ENCODE data around the gene ST8SIA5. TPM values are rescaled to one million over a fixed set of nuclear protein-coding genes. Genes with fewer than 3 reads are reported as not detected.

Gene ST8SIA5
- total RNA-seq, 1 donor from 2014 or later = 0.05 TPM

DNA sequence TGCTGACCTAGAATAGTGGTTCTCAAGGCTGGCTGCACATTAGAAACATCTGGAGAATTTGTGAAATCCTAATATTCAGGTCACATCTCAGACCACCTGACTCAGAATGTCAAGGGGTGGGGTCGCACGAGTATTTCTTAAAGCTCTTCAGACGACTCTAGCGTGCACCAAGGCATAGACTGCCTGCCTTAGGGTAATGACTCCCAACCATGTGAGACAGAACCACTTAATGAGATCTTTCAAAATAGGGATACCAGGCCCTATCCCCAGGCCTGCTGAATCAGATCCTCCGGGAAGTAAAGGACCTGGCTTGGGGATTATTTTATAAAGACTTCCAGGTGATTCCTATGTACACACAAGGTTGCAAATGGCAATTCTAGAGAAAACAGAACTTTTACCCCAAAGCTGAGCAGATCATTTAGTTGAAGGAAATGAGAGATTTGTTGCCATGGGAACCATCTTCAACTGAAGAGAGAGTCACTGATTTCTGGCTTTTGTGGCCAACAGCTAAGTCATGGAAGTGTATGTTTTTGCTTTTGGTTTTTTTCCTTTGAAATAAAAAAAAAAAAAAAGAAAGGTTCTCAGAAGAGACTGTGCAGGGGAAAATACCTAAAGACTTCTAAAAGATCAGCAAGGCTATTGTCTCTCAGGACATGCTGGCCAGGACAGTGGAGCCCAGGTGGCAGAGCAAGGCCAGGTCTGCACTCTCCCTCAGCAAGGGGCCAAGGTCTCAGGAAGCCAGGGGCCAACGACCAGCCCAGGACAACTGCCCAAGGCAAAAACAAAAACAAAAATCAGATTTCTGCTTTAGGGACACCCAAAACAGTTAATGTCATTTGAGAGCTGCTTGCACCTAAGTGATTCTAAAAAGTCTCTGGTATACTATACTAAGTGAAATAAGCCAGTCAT is 84.5 kb downstream of the ST8SIA5 start:
- no peaks in the 10 kb centered on the region for H3K9me3 Mint-ChIP-seq
- H3K36me3 Mint-ChIP-seq (ENCODE audit: low read depth) = no peaks in the 10 kb centered on the region
- H3K4me1 Mint-ChIP-seq (ENCODE audit: low read depth) = peaks cover 9% of the 10 kb centered on the region
- intact Hi-C loops (cut with micrococcal nuclease) = no loop called here
- no peak overlapping the region for H3K4me3 Mint-ChIP-seq (ENCODE audit: low read depth)
- DNase-seq (ENCODE audit: low spot score) = no peak
- no peak overlapping the region for H3K27ac Mint-ChIP-seq
- H3K27me3 Mint-ChIP-seq (ENCODE audit: low read depth) = peaks cover 6% of the 10 kb centered on the region

DNA sequence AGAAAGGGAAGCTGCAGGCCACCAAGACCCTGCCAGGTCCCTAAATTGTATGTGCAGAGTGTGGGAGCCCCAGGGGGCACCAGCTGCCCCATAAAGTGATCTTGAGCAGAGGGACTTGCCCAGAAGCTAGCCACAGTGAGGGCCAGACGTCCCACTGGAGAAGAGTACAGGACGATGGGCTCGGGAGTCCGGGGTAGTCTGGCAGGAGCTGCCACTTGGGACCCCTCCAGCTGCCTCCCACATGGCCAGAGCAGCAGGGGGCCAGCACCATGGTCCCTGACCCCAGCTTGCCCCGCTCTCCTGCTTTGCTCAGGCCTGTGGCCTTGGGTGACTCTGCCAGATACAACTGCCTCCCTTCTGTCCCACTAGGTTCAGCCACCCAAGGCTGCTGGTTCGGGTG is 88.2 kb downstream of the ST8SIA5 start:
- no peak for DNase-seq (ENCODE audit: low spot score)
- Mint-ChIP-seq H3K27me3 (ENCODE audit: low read depth) (peaks cover under 1% of the 10 kb centered on the region), H3K9me3 (no peaks in the 10 kb centered on the region), H3K4me3 (ENCODE audit: low read depth) (no peak overlapping the region), H3K4me1 (ENCODE audit: low read depth) (peaks cover 9% of the 10 kb centered on the region), H3K36me3 (ENCODE audit: low read depth) (no peaks in the 10 kb centered on the region), H3K27ac (no peak overlapping the region)
- intact Hi-C loops (cut with micrococcal nuclease) = no loop called here

DNA sequence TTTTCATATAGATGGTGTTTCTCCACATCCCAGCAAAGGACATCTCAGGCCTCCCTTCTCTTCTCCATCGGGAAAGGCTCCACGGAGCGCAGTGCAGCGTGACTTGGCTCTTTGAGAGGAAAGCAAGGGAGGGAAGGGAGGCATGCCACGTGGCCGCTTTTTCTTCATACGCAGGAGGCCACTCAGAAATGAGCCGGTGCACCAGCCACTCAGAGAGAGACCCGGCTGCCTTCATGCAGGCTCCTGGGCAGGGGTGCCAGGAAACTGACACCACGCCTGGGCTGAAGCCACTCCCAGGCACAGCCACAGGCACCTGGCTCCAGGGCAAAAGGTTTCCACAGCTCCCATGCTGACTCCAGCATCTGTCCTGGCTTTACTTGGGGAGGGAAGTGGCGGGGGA is 88.7 kb downstream of the ST8SIA5 start:
- Mint-ChIP-seq H3K9me3 (no peaks in the 10 kb centered on the region), H3K27ac (no peak overlapping the region), H3K27me3 (ENCODE audit: low read depth) (peaks cover 3% of the 10 kb centered on the region), H3K36me3 (ENCODE audit: low read depth) (no peaks in the 10 kb centered on the region), H3K4me1 (ENCODE audit: low read depth) (peaks cover 9% of the 10 kb centered on the region), H3K4me3 (ENCODE audit: low read depth) (no peak overlapping the region)
- intact Hi-C loops (cut with micrococcal nuclease) = no loop called here
- no peak for DNase-seq (ENCODE audit: low spot score)

DNA sequence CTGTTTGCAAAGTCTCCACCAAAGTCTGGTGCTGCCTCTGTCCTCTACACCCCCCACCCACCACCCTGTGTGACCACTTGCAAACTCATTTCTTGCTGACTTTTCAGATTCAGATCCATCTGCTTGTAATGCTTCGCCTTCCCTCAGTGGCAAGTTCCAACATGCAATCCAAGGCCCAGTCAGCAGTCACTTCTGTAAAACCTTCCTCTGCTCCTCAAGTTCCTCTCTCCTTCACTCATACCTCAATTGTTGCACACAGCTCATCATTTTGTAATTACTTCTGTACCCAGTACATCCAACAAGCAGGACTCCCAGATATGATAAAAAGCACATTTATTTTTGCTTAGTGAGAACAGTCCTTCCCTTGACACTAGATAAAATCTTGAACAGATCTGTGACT is 93.3 kb downstream of the ST8SIA5 start:
- H3K27ac Mint-ChIP-seq = no peak overlapping the region
- peaks cover 3% of the 10 kb centered on the region for H3K27me3 Mint-ChIP-seq (ENCODE audit: low read depth)
- intact Hi-C loops (cut with micrococcal nuclease) = no loop called here

DNA sequence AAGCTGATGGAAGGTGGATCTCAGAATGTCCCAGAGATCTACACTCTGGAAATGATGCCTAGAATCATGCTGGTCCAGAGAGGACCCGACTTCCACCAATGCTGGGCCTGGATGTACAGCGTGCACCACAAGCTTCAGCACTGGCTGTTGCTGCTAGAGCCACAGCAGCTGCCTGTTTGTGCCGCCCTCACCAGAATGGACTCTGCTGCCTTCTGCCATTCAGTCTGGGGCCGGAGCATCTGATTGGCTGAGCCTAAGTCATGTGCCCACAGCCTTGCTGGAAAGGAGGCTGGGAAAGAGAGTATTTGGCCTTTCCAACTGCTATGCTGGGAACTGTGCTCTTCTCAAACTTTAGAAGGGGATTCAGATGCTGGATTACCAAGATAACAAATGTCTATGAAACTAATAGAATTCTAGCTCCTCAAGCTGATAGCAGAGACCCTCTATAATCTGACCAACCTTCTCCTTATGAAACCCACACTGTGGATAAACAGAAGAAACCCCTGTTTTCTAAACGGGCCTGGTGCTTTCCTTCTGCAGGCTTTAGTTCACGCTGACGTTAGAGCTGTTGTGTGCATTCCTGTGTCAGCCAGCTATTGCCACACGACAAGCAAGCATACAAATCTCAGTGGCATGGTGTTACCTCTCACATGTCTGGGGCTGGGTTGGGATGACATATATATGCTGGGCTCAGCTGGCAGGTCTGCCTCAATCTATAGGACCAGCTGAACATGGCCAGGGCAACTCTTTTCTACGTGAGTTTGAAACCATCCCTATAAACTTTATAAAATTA is 95.7 kb downstream of the ST8SIA5 start:
- H3K9me3 Mint-ChIP-seq = no peaks in the 10 kb centered on the region
- no peaks in the 10 kb centered on the region for H3K36me3 Mint-ChIP-seq (ENCODE audit: low read depth)
- no peak overlapping the region for H3K27ac Mint-ChIP-seq
- no peak overlapping the region for H3K4me3 Mint-ChIP-seq (ENCODE audit: low read depth)
- DNase-seq (ENCODE audit: low spot score) = no peak
- intact Hi-C loops (cut with micrococcal nuclease) = no loop called here
- H3K4me1 Mint-ChIP-seq (ENCODE audit: low read depth) = no peaks in the 10 kb centered on the region
- H3K27me3 Mint-ChIP-seq (ENCODE audit: low read depth) = peaks cover 3% of the 10 kb centered on the region

More for the DNA sequence above, 93.3 kb downstream of the ST8SIA5 start:
- Mint-ChIP-seq H3K36me3 (ENCODE audit: low read depth) (no peaks in the 10 kb centered on the region), H3K4me1 (ENCODE audit: low read depth) (no peaks in the 10 kb centered on the region), H3K9me3 (no peaks in the 10 kb centered on the region), H3K4me3 (ENCODE audit: low read depth) (no peak overlapping the region)
- DNase-seq (ENCODE audit: low spot score) = no peak

DNA sequence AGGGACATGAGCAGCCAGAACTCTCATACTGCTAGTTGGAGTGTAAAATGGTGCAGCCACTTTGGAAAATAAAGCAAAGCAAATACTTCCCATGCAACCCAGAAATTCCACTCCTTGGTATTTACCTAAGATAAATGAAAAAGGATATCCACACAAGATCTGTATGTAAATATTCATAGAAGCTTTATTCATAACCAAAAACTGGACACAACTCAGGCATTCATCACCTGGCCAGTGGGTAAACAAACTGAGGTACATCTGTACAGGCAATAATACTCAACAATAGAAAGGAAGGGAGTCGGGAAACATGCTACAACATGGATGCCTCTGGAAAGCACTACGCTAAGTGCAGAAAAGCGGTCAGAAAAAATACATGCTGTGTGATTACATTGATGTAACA is 97.4 kb downstream of the ST8SIA5 start:
- no peaks in the 10 kb centered on the region for H3K9me3 Mint-ChIP-seq
- intact Hi-C loops (cut with micrococcal nuclease) = loop anchor here (2.0 kb wide), 1 partner anchor 379 kb away; no protein-coding TSS in a partner anchor

DNA sequence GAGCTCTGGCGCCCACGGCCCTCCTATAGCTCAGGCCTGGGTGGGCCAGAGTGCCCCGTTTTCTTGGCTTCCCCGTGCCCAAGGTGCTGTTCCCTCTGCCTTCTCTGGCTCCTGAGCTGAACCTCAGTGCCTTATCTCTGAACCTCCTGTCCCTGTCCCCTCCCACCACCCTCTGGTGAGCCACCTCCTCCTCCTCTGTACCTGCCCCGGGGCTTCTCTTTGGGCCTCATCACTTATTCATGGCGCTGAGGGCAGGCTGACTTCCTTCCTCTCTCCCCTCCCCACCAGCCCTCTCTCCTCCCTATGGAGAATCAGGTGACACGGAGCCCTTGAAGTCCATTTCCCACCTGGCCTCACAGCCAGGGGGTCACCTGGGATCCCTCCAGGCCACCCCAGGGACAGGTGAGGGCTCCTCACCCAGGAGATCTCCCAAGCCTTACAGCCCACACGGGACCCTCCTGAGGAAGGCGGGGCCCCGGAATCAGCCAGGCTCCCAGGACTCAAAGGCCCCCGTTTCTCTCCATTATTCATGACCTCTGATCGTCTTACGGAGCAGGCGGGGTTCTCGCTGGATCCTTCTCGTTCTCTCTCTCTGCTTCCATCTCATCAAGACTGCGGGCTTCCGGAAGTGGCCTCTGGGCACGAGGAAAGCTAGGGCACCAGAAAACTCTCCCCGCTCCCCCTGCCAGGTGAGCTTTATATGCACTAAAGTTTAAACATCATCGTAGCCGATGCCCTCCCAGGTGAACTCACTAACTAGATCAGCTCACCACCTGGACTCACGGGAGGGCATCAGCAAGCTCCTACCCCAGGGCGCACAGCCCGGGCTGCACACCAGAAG is 99.5 kb downstream of the ST8SIA5 start, which contains the start of gene LOXHD1:
Gene LOXHD1 (minus strand): TSS at position 106 of the 841 bp plus-strand sequence. CDS start 187 bp downstream, outside the sequence.
- DNase-seq (ENCODE audit: low spot score) = no peak
- Mint-ChIP-seq H3K9me3 (no peaks in the 10 kb centered on the region), H3K27ac (no peak within 1 kb of the TSS), H3K4me1 (ENCODE audit: low read depth) (no peaks in the 10 kb centered on the region), H3K4me3 (ENCODE audit: low read depth) (no peak within 1 kb of the TSS), H3K36me3 (ENCODE audit: low read depth) (no peaks in the 10 kb centered on the region), H3K27me3 (ENCODE audit: low read depth) (peaks cover 5% of the 10 kb centered on the region)
- intact Hi-C loops (cut with micrococcal nuclease) = no loop called here

More for the DNA sequence above, 97.4 kb downstream of the ST8SIA5 start:
- Mint-ChIP-seq H3K27ac (no peak overlapping the region), H3K4me1 (ENCODE audit: low read depth) (no peaks in the 10 kb centered on the region), H3K36me3 (ENCODE audit: low read depth) (no peaks in the 10 kb centered on the region), H3K27me3 (ENCODE audit: low read depth) (peaks cover 3% of the 10 kb centered on the region), H3K4me3 (ENCODE audit: low read depth) (no peak overlapping the region)
- no peak for DNase-seq (ENCODE audit: low spot score)

DNA sequence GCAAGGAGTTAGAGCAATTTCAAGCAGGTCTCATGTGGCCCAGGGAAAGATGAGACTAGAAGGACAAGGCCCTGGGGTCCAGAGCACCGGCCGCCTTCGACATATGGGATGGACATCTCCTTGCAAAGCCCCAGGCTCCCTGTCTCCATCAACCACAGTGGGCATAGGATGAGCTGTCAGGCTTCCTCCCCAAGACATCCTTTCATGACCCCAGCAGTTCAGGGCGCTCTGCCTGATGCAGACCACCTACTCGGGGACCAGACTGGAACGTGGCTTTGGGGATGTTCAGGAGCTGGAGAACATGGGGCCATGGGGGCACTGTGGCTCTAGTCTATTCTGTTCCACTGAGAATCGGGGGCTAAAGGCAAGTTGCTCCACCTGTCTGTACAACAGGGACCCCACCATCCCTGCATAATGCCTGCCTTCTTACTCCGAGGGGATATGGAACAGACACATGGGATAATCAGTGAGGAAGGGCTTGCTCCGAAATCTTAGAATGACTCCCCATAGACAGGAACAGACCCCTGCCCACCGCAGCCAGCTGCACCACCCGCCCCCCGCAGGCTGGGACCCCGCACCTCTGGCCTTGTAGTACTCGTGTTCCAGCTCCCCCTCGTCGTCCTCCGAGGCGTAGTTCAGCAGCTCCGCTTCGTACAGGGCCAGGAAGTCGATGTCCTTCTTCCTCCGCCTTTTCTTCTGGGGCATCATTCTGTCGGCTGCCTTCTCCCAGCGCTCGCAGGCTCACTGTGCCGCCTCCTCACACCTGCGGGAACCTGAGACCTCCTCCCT is 100.3 kb downstream of the ST8SIA5 start:
- Mint-ChIP-seq H3K4me3 (ENCODE audit: low read depth) (no peak overlapping the region), H3K9me3 (no peaks in the 10 kb centered on the region), H3K36me3 (ENCODE audit: low read depth) (no peaks in the 10 kb centered on the region), H3K27ac (no peak overlapping the region), H3K27me3 (ENCODE audit: low read depth) (peaks cover 7% of the 10 kb centered on the region), H3K4me1 (ENCODE audit: low read depth) (no peaks in the 10 kb centered on the region)
- intact Hi-C loops (cut with micrococcal nuclease) = no loop called here
- DNase-seq (ENCODE audit: low spot score) = no peak

DNA sequence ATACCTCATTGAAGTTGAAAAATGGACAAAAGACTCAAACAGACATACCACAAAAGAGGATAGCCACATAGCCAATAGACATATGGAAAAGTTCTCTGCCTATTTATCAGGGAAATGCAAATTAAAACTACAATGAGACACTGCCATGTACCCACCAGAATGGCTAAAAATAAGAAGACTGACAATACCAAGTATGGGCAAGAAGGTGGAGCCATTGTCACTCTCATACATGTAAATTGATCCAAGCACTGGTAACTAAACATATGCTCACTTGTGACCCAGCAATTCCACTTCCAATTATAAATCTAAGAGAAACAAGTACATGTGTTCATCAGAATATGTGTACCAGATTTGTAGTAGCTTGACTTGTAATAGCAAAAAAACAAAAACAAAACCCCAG is 104.5 kb downstream of the ST8SIA5 start:
- no peaks in the 10 kb centered on the region for H3K4me1 Mint-ChIP-seq (ENCODE audit: low read depth)
- H3K27ac Mint-ChIP-seq = no peak overlapping the region
- H3K9me3 Mint-ChIP-seq = no peaks in the 10 kb centered on the region
- H3K36me3 Mint-ChIP-seq (ENCODE audit: low read depth) = no peaks in the 10 kb centered on the region
- H3K4me3 Mint-ChIP-seq (ENCODE audit: low read depth) = no peak overlapping the region
- intact Hi-C loops (cut with micrococcal nuclease) = no loop called here
- peaks cover 8% of the 10 kb centered on the region for H3K27me3 Mint-ChIP-seq (ENCODE audit: low read depth)
- no peak for DNase-seq (ENCODE audit: low spot score)

DNA sequence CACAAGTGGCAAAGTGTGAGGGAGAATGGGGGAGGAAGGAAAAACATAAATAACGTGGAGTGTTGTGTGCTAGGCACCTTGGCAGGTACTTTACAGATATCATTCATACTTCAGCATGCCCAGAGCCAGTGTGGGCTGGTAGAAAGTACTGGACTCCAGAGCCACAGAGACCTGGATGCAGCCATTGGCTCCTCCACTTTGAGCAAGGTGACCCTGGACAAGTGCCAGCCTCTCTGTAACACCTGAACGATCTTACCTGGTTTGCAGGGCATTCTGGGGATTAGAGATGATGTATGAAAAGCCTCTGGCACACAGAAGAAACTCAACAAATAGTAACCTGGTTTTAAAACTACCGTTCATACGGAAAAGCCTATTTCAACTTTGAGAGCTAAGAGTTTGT is 106.2 kb downstream of the ST8SIA5 start:
- no peak overlapping the region for H3K27ac Mint-ChIP-seq
- H3K36me3 Mint-ChIP-seq (ENCODE audit: low read depth) = no peaks in the 10 kb centered on the region
- H3K4me1 Mint-ChIP-seq (ENCODE audit: low read depth) = no peaks in the 10 kb centered on the region
- H3K4me3 Mint-ChIP-seq (ENCODE audit: low read depth) = no peak overlapping the region
- no peaks in the 10 kb centered on the region for H3K9me3 Mint-ChIP-seq
- H3K27me3 Mint-ChIP-seq (ENCODE audit: low read depth) = peaks cover 8% of the 10 kb centered on the region
- DNase-seq (ENCODE audit: low spot score) = no peak
- intact Hi-C loops (cut with micrococcal nuclease) = no loop called here

DNA sequence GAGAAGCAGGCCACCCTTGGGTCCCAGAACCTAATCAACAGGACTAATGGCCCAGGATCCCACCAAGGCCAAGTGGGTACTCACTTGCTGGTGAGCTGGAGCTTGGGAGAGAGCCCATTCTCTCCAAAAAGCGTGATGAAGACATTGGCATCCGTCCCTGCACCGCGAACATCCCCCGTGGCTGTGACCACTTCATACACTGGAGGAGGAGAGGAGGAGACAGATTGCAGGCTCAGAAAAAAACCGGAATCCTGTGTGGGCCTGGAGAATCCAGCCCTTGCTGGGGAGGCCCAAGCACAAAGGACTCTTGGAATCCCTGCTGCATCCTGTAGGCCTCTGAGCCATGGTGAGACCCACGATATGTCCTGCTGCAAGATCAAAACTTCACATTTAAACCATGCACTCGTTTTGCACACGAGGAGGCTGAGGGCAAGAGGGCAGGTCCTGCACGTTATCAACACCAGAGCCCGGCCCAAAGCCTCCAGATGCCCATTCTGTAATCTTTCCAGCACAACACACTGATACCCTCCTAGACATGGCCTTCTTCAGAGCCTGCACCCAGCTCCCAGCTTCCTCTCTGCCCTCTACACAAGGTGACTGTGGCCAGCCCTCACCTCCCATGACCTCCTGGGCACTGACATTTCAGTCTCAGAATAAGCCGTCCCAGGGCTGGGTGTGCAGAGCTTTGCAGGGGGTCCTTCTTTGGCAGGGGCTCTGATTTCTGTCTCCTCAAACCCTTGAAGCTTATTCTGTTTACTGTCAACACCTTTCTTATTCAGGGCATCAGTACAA is 107.6 kb downstream of the ST8SIA5 start:
- H3K27ac Mint-ChIP-seq = no peak overlapping the region

More for the DNA sequence above, 107.6 kb downstream of the ST8SIA5 start:
- no peak overlapping the region for H3K4me3 Mint-ChIP-seq (ENCODE audit: low read depth)
- peaks cover 8% of the 10 kb centered on the region for H3K27me3 Mint-ChIP-seq (ENCODE audit: low read depth)
- no peak for DNase-seq (ENCODE audit: low spot score)
- no peaks in the 10 kb centered on the region for H3K4me1 Mint-ChIP-seq (ENCODE audit: low read depth)
- intact Hi-C loops (cut with micrococcal nuclease) = no loop called here
- no peaks in the 10 kb centered on the region for H3K9me3 Mint-ChIP-seq
- no peaks in the 10 kb centered on the region for H3K36me3 Mint-ChIP-seq (ENCODE audit: low read depth)
